BE2C (cell line): ENCODE measurements around the gene TRAPPC11.
"Not testable (repeated sequence)": the region's sequence is repeated elsewhere in the genome, so short reads cannot be mapped to it uniquely, and the experiment has no call there.

Experiments
- DNase-seq: peaks from one replicate; pipeline ENCODE4 v3.0.0-alpha.2; 2020
- H3K27me3 ChIP-seq: fragments of 250-450 bp; sonication (Bioruptor Pico); 2 replicates; pipeline ENCODE4 v1.5.1; 2020; ENCODE audit warnings: mild to moderate bottlenecking
- H3K36me3 ChIP-seq: fragments of 250-450 bp; sonication (Bioruptor Pico); 2 replicates; pipeline ENCODE4 v1.5.1; 2020; ENCODE audit warnings: mild to moderate bottlenecking
- H3K4me1 ChIP-seq: fragments of 250-450 bp; sonication (Bioruptor Pico); 2 replicates; pipeline ENCODE4 v1.5.1; 2020
- H3K4me3 ChIP-seq: 2 replicates; pipeline ENCODE4 v1.5.1; 2011; ENCODE audit warnings: low read depth, low read length
- H3K9me3 ChIP-seq: fragments of 250-450 bp; sonication (Bioruptor Pico); 2 replicates; pipeline ENCODE4 v1.5.1; 2020
- TF ChIP-seq, protein P1 (sequence below): IDR thresholded peaks from 2 replicates; pipeline ENCODE4 v1.5.1; 2012; ENCODE audit warnings: mild to moderate bottlenecking, low read depth, low read length

The TRAPPC11 gene

DNA sequence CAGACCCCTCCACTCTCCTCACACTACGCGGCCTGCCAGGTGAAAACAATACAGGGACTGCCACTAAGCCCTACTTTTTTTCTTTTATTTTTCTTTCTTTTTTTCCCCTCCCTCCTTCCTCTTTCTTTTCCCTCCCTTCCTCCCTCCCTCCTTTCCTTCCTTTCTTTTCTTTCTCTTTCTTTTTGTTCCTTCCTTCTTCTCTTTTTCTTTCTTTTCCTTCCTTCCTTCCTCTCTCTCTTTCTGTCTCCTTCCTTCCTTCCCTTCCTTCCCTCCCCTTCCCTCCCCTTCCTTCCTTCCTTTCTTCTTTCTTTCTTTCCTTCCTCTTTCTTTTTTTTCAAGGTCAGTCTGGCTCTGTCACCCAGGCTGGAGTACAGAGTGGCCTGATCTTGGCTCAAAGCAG lies 42.0 kb upstream of the TRAPPC11 start:
- TF ChIP-seq, protein P1, sequence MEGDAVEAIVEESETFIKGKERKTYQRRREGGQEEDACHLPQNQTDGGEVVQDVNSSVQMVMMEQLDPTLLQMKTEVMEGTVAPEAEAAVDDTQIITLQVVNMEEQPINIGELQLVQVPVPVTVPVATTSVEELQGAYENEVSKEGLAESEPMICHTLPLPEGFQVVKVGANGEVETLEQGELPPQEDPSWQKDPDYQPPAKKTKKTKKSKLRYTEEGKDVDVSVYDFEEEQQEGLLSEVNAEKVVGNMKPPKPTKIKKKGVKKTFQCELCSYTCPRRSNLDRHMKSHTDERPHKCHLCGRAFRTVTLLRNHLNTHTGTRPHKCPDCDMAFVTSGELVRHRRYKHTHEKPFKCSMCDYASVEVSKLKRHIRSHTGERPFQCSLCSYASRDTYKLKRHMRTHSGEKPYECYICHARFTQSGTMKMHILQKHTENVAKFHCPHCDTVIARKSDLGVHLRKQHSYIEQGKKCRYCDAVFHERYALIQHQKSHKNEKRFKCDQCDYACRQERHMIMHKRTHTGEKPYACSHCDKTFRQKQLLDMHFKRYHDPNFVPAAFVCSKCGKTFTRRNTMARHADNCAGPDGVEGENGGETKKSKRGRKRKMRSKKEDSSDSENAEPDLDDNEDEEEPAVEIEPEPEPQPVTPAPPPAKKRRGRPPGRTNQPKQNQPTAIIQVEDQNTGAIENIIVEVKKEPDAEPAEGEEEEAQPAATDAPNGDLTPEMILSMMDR: no peak
- no peaks in the 10 kb centered on the region for H3K27me3 ChIP-seq
- H3K36me3 ChIP-seq: no peaks in the 10 kb centered on the region
- no peaks in the 10 kb centered on the region for H3K9me3 ChIP-seq
- no peaks in the 10 kb centered on the region; the same call in 1 of the 2 replicates for H3K4me1 ChIP-seq
- no peak for DNase-seq
- H3K4me3 ChIP-seq: no peak overlapping the region

DNA sequence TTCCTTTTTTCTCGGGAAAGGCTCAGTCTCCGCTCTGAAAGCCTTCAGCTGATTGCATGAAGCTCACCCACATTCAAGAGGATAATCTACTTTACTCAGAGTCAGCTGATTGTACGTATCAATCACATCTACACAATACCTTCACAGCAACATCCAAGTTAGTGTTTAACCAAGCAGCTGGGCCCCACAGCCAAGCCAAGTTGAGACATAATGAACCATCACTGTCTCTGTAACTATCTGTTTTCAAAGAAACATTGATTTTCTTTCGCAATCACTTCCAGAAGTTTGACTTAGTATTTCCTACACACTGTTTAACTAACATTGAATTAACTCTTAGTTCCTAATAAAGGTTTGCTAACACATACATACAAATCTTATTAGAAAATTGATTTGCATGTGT lies 40.4 kb upstream of the TRAPPC11 start:
- Histone ChIP-seq H3K36me3 (no peaks in the 10 kb centered on the region), H3K4me1 (no peaks in the 10 kb centered on the region; the same call in 1 of the 2 replicates), H3K4me3 (no peak overlapping the region), H3K27me3 (no peaks in the 10 kb centered on the region), H3K9me3 (no peaks in the 10 kb centered on the region)
- DNase-seq: no peak
- TF ChIP-seq, protein P1: no peak

DNA sequence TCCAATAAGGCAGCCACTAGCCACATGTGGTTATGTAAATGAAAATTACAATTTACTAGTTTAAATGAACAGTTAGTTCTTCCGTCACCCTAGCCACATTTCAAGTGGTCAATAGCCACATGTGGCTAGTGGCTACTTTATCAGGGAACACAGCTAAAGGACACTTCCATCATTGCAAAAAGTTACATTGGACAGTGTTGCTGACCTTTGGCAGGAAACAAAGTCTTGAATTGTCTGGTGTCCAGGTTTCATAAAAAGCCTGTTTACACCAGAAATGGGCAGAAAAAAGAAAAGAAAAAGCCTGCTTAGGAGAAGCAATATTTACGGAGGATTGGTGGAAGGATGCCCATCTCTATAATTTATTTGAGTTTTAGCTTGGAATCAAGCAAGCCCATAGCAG lies 38.7 kb upstream of the TRAPPC11 start:
- H3K4me3 ChIP-seq: no peak overlapping the region
- TF ChIP-seq, protein P1: no peak
- DNase-seq: no peak
- H3K4me1 ChIP-seq: no peaks in the 10 kb centered on the region; the same call in 1 of the 2 replicates
- no peaks in the 10 kb centered on the region for H3K9me3 ChIP-seq
- no peaks in the 10 kb centered on the region for H3K36me3 ChIP-seq
- H3K27me3 ChIP-seq: no peaks in the 10 kb centered on the region

DNA sequence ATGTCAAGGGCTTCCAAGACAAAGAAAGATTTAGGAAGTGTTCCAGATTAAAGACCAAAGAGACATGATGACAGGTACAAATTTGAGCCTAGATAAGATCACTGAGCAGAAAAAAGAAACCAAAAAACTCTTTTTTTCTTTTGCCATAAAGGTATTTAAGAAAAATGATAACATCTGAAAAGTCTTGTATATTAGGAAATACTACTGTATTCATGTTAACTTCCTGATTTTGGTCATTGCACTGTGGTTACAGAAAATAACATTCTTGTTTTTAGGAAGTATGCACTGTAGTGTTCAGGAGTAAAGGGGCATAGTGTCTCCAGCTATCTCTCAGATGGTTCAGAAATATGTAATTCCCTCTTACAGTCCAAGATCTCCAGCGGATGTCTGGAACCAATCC lies 37.2 kb upstream of the TRAPPC11 start:
- H3K9me3 ChIP-seq: no peaks in the 10 kb centered on the region
- no peak for DNase-seq
- H3K27me3 ChIP-seq: no peaks in the 10 kb centered on the region
- TF ChIP-seq, protein P1: no peak
- H3K36me3 ChIP-seq: no peaks in the 10 kb centered on the region
- no peaks in the 10 kb centered on the region; the same call in 1 of the 2 replicates for H3K4me1 ChIP-seq
- no peak overlapping the region for H3K4me3 ChIP-seq

DNA sequence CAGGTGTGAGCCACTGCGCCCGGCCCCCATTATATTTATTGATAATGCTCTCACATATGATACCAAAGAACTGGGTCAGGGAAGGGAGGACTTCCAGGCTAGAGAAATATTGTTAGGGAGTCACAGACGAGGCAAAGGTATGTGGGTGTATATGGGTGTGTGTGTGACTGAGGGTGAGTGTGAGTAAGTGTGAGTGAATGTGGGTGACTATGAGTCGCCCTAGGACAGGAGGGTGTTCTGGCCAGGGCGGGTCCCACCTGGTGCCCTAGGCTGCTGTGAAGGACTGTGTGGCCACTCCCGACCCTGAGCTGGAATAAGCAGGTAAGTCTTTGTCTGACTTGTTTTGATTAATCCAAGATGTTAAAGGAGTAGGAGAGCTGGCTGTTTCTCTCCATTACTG lies 34.5 kb upstream of the TRAPPC11 start:
- H3K4me1 ChIP-seq: no peaks in the 10 kb centered on the region
- no peak overlapping the region for H3K4me3 ChIP-seq
- no peak for DNase-seq
- TF ChIP-seq, protein P1: no peak
- no peaks in the 10 kb centered on the region for H3K9me3 ChIP-seq
- no peaks in the 10 kb centered on the region for H3K36me3 ChIP-seq
- no peaks in the 10 kb centered on the region for H3K27me3 ChIP-seq

DNA sequence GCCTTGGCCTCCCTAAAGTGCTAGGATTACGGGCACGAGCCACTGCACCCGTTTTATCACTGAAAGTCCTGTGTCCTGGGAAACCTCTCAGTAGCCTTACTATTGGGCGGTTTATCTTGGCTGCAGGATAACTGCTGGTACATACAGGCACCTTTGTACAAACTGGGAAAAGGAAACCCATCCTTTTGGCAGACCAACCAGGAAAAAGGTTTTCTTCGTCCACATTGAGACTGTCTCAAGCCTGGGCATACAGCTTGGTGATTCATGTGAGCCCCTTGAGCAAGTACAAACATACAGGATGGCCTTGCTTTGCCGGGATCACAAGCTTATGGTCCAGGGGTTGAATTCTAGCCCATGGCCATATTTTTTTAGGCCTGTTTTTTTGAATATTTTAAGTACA lies 32.9 kb upstream of the TRAPPC11 start:
- TF ChIP-seq, protein P1: no peak
- Histone ChIP-seq H3K27me3 (no peaks in the 10 kb centered on the region), H3K4me3 (no peak overlapping the region), H3K9me3 (no peaks in the 10 kb centered on the region), H3K4me1 (no peaks in the 10 kb centered on the region), H3K36me3 (no peaks in the 10 kb centered on the region)
- DNase-seq: no peak

DNA sequence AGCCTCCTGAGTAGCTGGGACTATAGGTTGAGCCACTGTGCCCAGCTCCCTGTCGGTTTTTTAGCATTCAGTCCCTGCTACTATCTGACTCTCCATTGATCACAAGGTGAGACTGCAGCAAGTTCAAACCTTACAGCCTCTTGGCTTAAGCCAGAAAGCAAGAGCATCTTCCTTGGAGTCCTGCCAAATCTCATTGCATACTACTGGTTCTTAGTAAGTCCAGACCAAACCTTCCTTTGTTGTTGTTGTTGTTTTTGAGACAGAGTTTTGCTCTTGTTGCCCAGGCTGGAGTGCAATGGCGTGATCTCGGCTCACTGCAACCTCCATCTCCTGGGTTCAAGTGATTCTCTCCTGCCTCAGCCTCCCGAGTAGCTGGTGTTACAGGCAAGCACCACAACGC lies 31.8 kb upstream of the TRAPPC11 start:
- not testable (repeated sequence) for DNase-seq, H3K4me1 ChIP-seq

More for the DNA sequence above, 31.8 kb upstream of the TRAPPC11 start:
- not testable (repeated sequence) for H3K9me3 ChIP-seq, H3K36me3 ChIP-seq, H3K4me3 ChIP-seq, H3K27me3 ChIP-seq
